ENCODE results near the gene ASB15.

ASB15 gene

GRCh38 chr7:123641901-123642300 lies 40.3 kb downstream of the ASB15 start:
- H4K20me1 ChIP-seq (ENCODE audit: insufficient read depth, low read length) = no peaks in the 10 kb centered on the region
- no peaks in the 10 kb centered on the region for H3K9me3 ChIP-seq (ENCODE audit: insufficient read depth, low read length, severe bottlenecking)
- no peak overlapping the region for H3K27ac ChIP-seq (ENCODE audit: low read length)
- ATAC-seq (ENCODE audit: insufficient read depth, low read depth) = no peak
- H3K9ac ChIP-seq (ENCODE audit: low read depth, low read length) = no peak overlapping the region
- no peaks in the 10 kb centered on the region for H3K36me3 ChIP-seq (ENCODE audit: insufficient read depth, low read length)
- H3K4me2 ChIP-seq (ENCODE audit: insufficient read depth, low read length) = no peak overlapping the region
- no peak for DNase-seq
- H3K79me2 ChIP-seq (ENCODE audit: insufficient read depth, low read length) = no peaks in the 10 kb centered on the region
- TF ChIP-seq EZH2 (IDR thresholded peaks at IDR 0.05; ENCODE audit: borderline replicate concordance, low read depth, low read length, severe bottlenecking) (no peak), CTCF (IDR thresholded peaks at IDR 0.05; ENCODE audit: borderline replicate concordance, extremely low read depth, low read length, poor library complexity, severe bottlenecking) (no peak)
- H3K27me3 ChIP-seq (ENCODE audit: insufficient read depth, low read length, poor library complexity) = peaks cover 2% of the 10 kb centered on the region
- no peaks in the 10 kb centered on the region for H3K4me1 ChIP-seq (ENCODE audit: insufficient read depth, low read length)
- no peak overlapping the region for H2AFZ ChIP-seq (ENCODE audit: low read depth, low read length)
- H3K4me3 ChIP-seq (ENCODE audit: low read depth in 1 of 2, low read length in 2 of 2) = no peak overlapping the region

DNA sequence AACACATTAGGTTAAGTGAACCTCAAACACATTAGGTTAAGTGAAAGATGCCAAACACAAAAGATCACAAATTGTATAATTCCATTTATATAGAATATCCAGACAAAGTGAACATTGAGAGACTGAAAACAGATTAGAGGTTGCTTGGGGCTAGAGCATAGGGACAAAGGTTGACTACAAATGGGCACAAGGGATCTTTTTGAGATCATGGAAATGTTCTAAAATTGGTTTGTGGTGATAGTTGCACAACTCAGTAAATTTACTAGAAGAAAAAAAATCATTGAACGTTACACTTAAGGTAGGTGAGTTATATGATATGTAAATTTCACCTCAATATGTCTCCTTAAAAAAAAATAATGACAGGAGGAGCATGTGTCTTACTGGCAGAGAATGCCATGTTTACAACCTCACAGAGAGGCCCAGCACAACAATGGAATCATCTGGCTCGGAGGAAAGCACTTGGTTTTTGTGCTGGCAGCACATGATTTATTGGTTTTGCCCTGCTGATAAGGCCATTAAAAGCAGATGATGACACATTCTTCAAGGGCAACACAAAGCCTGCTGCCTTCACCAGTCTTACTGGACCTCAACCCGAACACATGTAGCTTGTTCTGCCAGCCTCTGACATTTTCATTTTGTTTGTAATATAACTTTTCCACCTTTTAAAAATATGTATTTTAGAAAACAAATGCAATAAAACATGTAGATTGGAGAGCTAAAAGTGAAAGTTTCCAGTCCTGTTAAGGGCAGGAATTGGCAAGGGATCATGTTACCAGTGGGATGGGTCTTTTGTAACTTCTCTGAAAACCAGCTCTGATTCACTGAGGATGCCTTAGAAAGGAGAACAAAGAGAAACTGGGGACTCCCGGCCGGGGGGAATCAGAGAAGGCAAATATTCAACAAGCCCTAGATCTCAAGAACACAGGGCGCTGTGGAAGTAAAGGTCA lies 42.1 kb downstream of the ASB15 start:
- peaks cover 8% of the 10 kb centered on the region for H3K27me3 ChIP-seq (ENCODE audit: insufficient read depth, low read length, poor library complexity)
- H3K36me3 ChIP-seq (ENCODE audit: insufficient read depth, low read length) = no peaks in the 10 kb centered on the region
- no peak overlapping the region for H3K4me3 ChIP-seq (ENCODE audit: low read depth in 1 of 2, low read length in 2 of 2)
- TF ChIP-seq EZH2 (IDR thresholded peaks at IDR 0.05; ENCODE audit: borderline replicate concordance, low read depth, low read length, severe bottlenecking) (no peak), CTCF (IDR thresholded peaks at IDR 0.05; ENCODE audit: borderline replicate concordance, extremely low read depth, low read length, poor library complexity, severe bottlenecking) (no peak)
- DNase-seq = no peak
- H4K20me1 ChIP-seq (ENCODE audit: insufficient read depth, low read length) = no peaks in the 10 kb centered on the region
- H3K27ac ChIP-seq (ENCODE audit: low read length) = no peak overlapping the region
- no peak for ATAC-seq (ENCODE audit: insufficient read depth, low read depth)
- H2AFZ ChIP-seq (ENCODE audit: low read depth, low read length) = no peak overlapping the region
- no peak overlapping the region for H3K4me2 ChIP-seq (ENCODE audit: insufficient read depth, low read length)
- H3K9ac ChIP-seq (ENCODE audit: low read depth, low read length) = no peak overlapping the region
- no peaks in the 10 kb centered on the region for H3K4me1 ChIP-seq (ENCODE audit: insufficient read depth, low read length)
- no peaks in the 10 kb centered on the region for H3K79me2 ChIP-seq (ENCODE audit: insufficient read depth, low read length)
- H3K9me3 ChIP-seq (ENCODE audit: insufficient read depth, low read length, severe bottlenecking) = no peaks in the 10 kb centered on the region

- no peak for ATAC-seq (ENCODE audit: insufficient read depth, low read depth)
Observed at GRCh38 chr7:123645516-123645915, 43.9 kb downstream of the ASB15 start.

More at GRCh38 chr7:123645516-123645915, 43.9 kb downstream of the ASB15 start:
- no peaks in the 10 kb centered on the region for H4K20me1 ChIP-seq (ENCODE audit: insufficient read depth, low read length)
- H3K9me3 ChIP-seq (ENCODE audit: insufficient read depth, low read length, severe bottlenecking) = no peaks in the 10 kb centered on the region
- H3K4me3 ChIP-seq (ENCODE audit: low read depth in 1 of 2, low read length in 2 of 2) = no peak overlapping the region
- no peak overlapping the region for H3K4me2 ChIP-seq (ENCODE audit: insufficient read depth, low read length)
- no peak overlapping the region for H2AFZ ChIP-seq (ENCODE audit: low read depth, low read length)
- DNase-seq = no peak
- H3K79me2 ChIP-seq (ENCODE audit: insufficient read depth, low read length) = no peaks in the 10 kb centered on the region
- H3K4me1 ChIP-seq (ENCODE audit: insufficient read depth, low read length) = no peaks in the 10 kb centered on the region
- no peak for TF ChIP-seq EZH2 (IDR thresholded peaks at IDR 0.05; ENCODE audit: borderline replicate concordance, low read depth, low read length, severe bottlenecking)
- no peak for TF ChIP-seq CTCF (IDR thresholded peaks at IDR 0.05; ENCODE audit: borderline replicate concordance, extremely low read depth, low read length, poor library complexity, severe bottlenecking)
- no peak overlapping the region for H3K9ac ChIP-seq (ENCODE audit: low read depth, low read length)
- no peak overlapping the region for H3K27ac ChIP-seq (ENCODE audit: low read length)
- H3K36me3 ChIP-seq (ENCODE audit: insufficient read depth, low read length) = no peaks in the 10 kb centered on the region
- peaks cover 8% of the 10 kb centered on the region for H3K27me3 ChIP-seq (ENCODE audit: insufficient read depth, low read length, poor library complexity)
